Stromal cell of bone marrow (primary cell): ENCODE results near the gene ABCD2.
"Not testable (repeated sequence)": the region's sequence is repeated elsewhere in the genome, so short reads cannot be mapped to it uniquely, and the experiment has no call there.

Experiments used
- DNase-seq: peaks from one replicate; pipeline ENCODE4 v3.0.0-alpha.2; 2012; ENCODE audit warnings: low read depth

ABCD2 gene

DNA sequence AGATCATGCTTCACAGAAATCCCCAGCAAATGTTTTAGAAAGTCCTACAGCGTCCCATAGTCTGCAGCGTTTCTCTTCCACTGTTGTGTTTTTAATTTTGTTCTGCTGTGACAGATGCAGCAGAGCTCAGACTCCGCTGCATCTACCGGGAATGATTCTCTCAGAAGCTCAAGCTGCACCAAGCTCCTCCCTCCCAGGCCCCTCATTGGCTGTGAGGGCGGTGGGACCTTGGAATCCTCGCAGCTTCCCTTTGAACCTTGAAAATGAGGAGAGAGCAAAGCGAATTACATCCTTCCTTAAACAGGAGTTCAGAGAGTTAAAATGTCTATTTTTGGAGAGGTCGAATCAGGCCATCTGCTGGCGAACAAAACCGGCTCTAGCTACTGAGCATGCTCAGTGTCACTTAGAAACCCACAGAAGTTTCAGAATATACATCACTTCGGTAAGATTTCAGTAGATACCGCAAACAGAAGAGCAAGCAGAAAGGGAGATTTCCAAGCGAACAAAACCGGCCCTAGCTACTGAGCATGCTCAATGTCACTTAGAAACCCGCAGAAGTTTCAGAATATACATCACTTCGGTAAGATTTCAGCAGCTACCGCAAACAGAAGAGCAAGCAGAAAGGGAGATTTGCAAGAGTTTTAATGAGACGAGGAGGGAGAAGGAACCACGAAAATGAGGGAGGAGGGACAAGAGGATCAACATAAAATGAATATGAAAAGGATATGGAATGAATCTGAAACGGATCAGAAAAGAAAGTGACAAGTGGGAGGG lies at the start of gene ABCD2:
TSS of gene ABCD2 (minus strand) at position 144 of the 774 bp plus-strand sequence. CDS start 188 bp downstream, outside the sequence.
- DNase-seq, result peak; percentile 69

DNA sequence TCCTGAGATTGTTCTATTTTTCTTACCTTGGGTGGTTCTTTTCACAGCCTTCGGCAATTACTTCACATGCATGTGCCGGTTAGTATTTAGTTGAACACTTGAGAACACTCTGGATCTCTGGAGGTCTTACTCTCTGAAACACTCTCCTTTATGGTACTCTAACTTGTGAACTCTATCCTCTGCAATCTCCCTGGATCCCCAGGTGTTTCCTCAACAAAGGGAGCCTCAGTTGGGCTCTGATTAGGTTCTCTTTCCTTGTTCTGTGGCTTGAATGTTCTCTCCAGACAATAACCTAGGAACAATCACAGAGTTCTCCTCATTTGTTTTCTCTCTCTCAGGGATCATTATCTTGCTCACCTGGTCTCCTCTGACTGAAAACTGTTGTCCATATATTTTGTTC lies 40.5 kb upstream of the ABCD2 start:
- DNase-seq, result no peak

DNA sequence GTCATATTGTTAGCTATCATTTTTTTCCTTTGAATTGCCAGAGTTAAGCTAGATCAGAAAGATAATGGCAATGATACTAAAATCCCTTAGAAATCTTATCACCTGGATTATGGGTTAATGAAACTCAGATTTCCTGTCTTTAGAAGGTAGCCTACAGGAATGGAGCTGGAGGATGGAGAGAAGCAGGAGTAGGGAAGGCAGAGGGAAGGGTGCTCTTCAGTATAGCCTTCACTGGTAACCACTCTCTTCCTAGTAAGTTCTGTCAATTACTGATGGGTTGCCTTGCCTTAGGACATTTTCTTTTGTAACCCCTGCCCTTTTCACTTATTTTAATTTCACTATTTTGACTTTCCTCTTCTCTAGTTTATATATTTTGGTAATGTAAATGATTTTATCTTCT lies 27.8 kb upstream of the ABCD2 start:
- DNase-seq, result no peak

DNA sequence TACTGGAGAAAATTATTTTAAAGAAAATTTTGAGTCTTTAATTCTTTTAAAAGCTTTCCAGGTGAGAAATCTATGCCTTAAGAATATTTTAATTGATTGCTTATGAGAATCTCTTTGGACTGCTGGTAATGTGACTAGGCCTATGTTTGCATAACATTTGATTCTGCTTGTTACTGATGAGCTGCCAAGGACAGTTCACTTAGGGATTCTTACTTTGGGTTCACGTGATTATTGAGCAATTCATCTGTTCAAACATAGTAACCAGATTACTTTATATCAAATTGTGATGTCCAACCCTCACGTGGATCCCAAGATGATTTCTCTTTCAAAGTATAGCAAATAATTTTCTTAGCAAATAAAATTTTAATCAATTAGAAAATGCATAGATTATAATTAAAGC lies 27.4 kb upstream of the ABCD2 start:
- peak; percentile 3 for DNase-seq

DNA sequence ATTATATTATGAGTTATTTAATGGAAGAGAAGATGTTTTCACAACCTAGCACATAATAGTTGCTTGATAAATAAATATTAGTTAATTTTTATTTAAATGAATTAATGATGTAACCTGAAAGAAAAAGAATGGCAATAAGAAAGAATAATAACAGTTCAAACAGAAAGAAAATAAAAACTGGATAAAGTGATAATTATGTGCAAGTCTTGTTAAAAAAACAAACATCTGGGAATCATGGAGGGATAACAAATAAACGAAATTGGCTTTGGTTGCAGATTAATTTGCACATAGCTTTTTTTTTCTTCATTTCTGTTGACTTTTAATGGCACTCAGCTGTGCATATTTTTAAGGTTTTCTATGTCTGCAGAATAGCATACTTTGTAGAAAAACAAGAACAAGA lies 23.4 kb upstream of the ABCD2 start:
- DNase-seq, result no peak

DNA sequence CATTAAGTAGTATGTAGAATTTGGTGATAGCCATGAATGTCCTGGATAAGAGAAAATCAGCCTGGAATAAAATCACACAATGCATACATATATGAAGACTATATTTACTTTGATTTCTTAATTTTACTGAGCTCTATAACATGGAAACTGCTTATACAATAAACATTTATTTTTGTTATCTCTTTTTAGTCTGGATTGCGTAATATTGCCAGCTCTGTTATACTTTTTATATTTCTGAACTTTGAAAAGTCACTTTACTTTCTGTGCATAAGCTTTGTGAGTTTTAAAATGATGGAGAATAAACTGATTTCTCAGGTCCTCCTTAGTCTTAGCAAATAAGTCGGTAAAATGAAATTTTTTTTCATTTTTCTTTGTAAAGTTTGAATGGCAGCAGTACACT lies 19.2 kb upstream of the ABCD2 start:
- no peak for DNase-seq

DNA sequence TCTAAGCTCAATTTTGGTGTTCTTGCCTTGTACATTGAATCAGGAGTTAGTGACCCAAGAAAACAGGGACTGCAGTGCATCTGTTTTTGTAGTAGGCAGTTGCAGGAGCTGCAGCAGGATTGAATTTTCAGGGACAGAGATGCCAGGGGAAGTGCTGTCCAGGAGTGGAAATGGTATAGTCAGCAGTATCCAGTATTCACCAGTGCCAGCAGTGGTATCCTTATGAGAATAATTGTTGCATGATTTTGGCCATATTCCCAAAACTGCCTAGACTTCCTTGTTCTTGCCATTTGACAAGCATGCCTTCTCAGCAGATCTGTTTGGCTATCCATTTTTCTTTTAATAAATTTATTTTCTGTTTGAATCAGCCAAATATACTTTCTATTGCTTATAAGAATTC lies 18.6 kb upstream of the ABCD2 start:
- no peak for DNase-seq

DNA sequence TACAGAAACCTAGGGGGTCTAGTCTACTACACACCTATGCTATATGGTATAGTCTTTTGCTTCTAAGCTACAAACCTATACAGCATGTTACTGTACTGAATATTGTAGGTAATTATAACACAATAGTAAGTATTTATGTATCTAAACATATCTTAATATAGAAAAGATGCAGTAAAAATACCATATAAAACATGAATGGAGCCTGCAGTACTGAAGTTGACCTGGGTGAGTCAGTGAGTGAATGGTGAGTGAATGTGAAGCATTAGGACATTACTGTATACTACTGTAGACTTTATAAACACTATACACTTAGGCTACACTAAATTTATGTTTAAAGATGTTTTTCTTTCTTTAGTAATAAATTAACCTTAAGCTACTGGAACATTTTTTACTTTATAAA lies 13.1 kb upstream of the ABCD2 start:
- no peak for DNase-seq

DNA sequence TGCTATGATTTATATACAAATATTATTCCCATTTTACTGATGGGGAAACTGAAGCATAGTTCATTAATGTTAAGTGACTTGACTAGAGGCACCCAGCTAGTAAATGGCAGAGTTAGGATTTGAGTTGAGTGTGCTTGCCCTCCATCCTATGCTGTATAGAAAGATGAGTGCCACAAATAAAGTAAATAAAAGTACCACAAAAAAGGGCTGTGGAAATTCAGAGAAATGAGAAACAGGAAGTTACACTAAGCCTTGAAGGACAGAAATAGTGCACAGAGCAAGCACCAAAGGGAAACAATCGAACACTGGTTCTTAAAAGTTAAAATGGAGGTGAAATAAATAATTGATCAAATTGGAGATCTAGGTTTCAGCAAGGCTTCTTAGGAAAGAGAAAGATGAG lies 9.2 kb upstream of the ABCD2 start:
- no peak for DNase-seq

DNA sequence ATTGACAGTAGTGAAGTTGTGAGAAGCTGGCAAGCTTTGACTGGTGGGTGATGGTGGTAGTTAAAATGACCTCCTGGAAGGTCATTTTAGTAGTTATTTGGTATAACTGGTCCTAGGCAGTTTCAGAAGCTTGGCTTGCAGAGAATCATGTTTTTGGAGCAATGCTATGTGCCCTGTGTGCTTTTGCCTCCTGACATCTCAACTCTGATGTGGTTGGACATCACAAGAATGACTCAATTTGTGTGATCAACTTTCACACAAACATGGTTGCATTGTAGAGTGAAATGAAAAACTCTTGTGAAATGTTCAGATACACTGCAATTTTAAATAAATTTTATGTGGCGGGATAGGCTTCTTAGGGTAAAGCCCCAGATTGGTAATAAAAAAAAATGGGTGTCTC lies 8.3 kb upstream of the ABCD2 start:
- DNase-seq, result no peak

DNA sequence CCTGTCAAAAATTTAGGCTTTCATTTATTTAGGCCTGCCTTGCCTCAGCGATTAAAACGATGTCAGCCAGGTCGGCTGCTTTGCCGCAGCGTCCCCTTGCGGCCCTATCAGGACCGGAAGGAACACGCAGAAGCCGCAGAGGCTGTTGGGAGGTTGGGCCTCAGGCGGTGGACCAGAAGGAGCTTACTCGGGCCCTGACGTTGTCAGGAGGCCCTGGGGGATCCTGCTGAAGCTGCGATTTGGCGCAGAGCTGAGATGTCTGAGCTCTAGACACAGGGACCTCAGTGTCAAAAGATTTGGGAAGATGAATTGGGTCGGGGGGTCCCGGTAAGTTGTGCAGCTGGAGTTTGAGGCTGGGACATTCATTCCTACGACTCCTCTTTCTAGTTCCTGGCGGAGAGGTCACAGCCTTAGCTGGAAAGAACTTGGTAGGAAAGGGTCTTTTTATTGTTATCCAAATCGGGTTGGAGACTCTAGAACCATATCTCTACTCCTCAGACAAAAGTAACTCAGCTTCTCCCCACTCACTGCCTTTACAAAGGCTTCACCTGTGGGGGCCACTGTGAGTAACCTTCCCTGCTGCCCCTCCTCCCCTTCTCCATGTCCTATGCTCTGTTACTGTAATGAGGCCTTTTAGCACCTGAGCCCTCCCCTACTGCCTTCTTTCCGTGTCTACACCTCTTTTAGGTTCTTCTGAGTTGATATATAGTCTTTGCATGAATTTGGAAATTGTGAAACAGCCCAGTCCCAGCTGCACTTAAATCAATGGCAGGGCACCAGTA lies 6.6 kb upstream of the ABCD2 start:
- DNase-seq, result no peak

DNA sequence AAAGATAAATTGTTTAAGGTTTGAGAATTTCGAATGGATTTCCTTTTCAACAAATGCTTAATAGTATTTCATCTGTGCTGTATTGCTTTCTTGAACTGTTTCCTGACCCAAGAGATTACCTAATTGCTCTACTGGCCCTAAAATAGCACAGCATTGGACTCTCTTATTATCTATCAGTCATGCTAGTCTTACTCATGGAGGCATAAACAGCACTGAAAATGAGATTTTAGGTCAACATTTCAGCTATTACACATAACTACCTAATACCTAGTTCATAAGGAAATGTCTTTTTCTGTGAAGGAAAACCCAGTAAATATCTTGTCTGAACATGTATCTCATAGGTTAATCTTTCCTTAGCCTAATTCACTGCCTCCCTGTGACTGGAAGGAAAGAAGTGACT lies 4.3 kb upstream of the ABCD2 start:
- DNase-seq, result peak; percentile 13

DNA sequence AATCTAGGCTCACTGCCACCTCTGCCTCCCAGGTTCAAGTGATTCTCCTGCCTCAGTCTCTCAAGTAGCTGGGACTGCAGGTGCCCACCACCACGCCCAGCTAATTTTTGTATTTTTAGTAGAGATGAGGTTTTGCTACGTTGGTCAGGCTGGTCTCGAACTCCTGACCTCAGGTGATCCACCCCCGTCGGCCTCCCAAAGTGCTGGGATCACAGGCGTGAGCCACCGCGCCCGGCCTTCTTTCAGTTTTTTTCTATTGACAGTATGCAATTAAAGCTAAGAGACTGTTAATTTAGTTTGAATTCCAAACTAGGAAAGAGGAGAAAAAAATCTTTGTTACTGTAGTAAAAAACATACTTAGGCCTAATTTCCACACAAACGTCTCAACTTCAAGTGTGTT lies 3.6 kb upstream of the ABCD2 start:
- DNase-seq, result not testable (repeated sequence)

DNA sequence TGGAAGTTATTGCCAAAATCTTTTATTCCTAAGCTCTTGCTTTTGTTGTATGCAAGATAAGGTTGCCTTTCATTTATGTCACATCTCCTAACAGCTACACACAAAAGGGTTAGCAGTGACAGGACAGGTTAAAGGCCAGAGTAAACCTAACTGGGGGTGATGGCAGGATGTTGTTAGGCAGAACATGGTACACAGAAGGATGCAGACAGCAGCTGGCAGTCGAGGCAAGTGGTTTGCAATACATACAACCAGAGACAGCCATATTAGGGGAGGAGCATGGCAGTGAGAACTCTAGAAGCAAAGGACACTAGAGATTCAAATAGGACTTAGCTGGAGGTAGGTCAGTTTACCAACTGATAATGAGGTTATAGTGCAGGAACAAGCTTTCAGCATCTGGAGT lies 2.7 kb upstream of the ABCD2 start:
- DNase-seq, result no peak

DNA sequence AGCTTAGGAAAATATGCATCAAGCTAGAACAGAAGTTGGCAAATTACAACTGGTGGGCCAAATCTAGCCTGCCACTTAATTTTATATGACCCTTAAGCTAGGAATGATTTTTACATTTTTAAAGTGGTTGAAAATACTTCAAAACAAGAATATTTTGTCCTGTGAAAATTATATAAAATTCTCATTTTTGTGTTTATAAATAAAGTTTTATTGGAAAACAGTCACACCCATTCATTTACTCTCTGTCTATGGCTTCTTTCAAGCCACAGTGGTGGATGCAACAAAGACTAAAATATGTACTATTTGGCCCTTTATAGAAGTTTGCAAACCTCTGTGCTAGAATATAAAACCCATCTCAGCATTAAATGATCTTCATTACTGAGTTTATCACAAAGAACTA lies 2.1 kb upstream of the ABCD2 start:
- no peak for DNase-seq

DNA sequence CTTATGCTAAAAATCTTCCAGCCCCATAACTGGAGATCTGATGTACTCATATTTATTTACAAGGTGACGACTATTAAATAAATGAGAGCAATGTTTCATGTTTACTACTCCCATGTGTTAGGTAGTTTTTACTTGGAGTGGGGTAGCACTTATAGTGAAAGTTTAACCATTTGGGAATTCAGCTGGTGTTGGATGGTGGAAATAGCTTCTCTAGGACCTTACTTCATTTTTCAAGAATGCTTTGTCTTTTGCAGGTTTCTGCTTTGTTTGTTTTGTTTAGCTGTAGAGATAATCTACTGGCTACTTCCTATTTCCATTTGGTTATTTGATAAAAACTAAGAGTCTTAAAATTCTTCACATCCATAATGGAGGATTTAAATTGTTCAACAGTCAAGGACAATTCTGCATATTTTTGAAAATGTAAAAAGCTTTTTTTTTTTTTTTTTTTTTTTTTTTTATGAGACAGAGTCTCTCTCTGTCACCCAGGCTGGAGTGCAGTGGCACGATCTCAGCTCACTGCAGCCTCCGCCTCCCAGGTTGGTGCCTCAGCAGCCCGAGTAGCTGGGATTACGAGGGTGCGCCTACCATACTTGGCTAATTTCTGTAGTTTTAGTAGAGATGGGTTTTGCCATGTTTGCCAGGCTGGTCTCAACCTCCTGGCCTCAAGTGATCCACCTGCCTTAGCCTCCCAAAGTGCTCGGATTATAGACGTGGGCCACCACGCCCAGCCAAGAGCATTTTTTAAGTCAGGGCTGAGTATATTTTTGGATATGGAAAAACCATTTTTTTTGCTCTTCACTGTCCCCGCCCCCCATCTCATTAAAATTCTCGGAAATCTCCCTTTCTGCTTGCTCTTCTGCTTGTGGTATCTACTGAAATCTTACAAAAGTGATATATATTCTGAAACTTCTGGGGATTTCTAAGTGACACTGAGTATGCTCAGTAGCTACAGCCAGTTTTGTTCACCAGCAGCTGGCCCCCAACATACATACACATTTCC lies 1.4 kb upstream of the ABCD2 start:
- no peak for DNase-seq

DNA sequence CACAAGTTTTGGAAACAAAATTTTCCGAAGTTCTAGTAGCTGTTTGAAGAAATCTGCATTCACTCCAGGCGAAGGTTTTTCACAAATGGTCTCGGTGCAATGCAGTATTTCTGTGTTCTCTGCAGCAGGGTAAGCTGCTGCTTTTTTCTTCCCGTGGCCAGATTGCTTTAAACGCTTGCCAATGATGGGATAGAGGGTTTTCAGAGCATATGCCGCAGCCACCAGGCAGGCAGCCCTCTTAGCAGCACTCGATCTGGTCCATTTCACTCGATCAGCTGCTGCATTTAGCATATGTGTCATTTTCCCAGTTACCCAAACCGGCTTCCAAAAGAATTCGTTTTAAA lies 315 bp downstream of the ABCD2 start:
- no peak for DNase-seq

DNA sequence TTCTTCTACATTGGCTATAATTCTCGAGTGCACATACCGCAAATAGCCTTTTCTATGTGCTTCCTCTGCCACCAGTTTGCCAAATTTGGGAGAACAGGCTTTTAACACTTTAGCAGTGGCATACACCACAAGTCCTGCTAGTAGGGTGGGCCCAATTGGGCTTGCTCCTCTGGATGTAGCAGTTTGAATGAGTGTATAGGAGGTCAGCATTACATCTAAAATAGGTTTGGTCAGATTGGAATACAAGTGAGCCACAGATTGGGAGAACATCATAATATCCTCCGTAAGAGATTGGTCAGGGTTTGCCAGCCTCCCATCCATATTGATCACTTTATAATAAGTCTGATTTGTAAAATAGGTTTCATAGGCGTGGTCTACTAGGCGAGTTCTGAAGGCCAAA lies 902 bp downstream of the ABCD2 start:
- DNase-seq, result no peak

DNA sequence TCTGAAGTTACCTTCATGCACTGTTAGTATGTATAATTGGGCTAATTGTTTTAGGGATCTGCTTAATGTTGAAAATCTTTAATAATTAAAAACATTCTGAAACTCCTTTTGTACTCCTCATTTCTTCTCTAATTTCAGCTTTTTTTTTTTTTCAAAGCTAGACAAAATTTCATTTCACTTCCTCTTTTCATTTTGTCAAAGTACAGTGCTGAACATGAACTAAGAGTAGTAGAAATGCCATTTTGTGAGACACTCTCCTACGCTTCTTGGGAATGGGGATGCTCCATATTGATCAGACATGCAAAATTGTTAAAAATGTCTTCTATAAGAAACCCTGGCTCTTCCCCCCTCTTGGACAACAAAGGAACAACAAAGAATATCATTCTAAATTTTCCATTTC lies 1.7 kb downstream of the ABCD2 start:
- DNase-seq, result no peak

DNA sequence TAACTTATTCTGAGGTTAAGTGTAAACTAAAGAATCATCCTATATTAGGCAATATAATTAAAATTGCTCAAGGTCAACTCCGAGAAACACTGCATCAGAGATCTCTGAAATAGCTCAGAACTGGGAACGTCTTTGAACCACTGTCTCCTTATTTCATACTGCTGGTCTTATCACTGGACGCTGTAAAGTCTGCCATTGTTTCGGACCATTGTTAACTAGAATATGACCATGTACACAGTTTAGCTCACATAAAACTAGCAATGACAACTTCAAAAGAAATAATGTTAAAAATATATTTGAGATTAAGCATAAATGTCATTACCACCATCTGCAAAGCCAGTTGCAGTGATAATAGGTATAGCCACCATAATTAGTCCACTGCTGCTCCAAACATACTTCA lies 2.9 kb downstream of the ABCD2 start:
- DNase-seq, result no peak

DNA sequence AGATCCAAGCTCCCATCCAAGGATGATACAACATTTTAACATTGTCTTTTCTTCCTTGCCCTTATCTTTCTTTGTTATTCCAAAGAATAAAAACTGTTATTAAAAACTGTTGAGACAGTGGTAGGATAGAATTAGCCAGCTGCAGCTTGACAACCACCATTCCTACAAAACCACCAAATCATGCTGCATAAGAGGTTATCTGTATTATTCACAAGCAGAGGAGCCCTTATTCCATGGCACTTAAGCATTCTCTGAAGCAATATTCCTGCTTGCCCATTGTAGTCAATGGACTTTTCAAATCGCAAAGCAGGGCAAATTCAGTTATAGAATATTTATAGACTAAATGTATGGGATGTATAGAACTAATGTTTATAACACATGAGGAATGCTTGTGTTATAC lies 3.4 kb downstream of the ABCD2 start:
- no peak for DNase-seq

DNA sequence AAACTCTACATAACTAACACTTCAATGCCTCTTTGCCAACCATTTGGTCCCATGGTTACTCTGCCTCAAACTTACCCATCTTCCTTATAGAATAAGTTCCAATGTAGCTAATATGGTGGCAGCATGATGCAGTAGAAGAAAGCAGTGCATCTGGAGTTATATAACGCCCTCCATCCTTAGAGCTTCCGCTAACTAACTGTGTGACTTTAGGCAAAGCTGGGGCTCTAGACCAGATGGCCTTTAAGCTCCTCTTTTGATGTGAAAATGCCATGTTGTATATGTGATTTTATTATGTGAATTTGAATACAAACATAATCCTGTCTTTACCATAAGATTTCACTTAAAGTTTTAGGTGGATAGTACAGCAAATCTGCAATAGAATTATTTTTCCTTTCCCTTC lies 6.1 kb downstream of the ABCD2 start:
- DNase-seq, result no peak

DNA sequence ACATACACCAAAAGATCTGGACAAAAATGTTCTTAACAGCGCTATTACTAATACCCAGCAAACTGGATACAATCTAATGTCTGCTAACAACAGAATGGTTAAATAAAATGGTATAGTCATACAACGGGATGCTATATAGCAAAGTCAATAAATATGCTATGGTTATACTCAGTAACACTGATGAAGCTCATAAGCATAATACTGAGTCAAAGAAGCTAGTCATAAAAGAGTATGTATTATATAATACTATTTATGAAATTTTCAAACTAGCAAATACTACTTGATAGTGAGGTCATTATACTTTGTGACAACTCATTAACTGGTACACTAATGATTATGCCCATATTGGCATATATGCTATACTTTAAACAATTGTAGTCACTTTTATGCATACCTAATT lies 7.4 kb downstream of the ABCD2 start:
- DNase-seq, result no peak
